Stimulated activated naive CD8-positive, alpha-beta T cell treated with anti-CD3 and anti-CD28 coated beads, Interleukin-15, Interleukin-2, amounts not matched to agents 100 ng/mL and 50 ng/mL, for 24 hours (primary cell): ENCODE measurements around the gene PLLP.

Experiments used
- H3K27ac Mint-ChIP-seq: one replicate; pipeline ENCODE4 v1.8.0; 2021; ENCODE audit warnings: mild to moderate bottlenecking, mixed read lengths
- H3K27me3 Mint-ChIP-seq: one replicate; pipeline ENCODE4 v1.8.0; 2021; ENCODE audit warnings: mixed read lengths
- H3K36me3 Mint-ChIP-seq: one replicate; pipeline ENCODE4 v1.8.0; 2021; ENCODE audit warnings: low read depth, mixed read lengths
- H3K4me1 Mint-ChIP-seq: one replicate; pipeline ENCODE4 v1.8.0; 2021; ENCODE audit warnings: low read depth, mixed read lengths
- H3K4me3 Mint-ChIP-seq: one replicate; pipeline ENCODE4 v1.8.0; 2021; ENCODE audit warnings: mild to moderate bottlenecking, mixed read lengths
- H3K9me3 Mint-ChIP-seq: one replicate; pipeline ENCODE4 v1.8.0; 2021; ENCODE audit warnings: mixed read lengths

Gene PLLP

GRCh38 chr16:57307365-57307764, 22.9 kb upstream of the PLLP start:
- no peaks in the 10 kb centered on the region for H3K9me3 Mint-ChIP-seq
- H3K4me1 Mint-ChIP-seq = peaks cover 22% of the 10 kb centered on the region
- peaks cover 9% of the 10 kb centered on the region for H3K27me3 Mint-ChIP-seq
- no peak overlapping the region for H3K4me3 Mint-ChIP-seq
- H3K27ac Mint-ChIP-seq = no peak overlapping the region
- H3K36me3 Mint-ChIP-seq = no peaks in the 10 kb centered on the region

GRCh38 chr16:57306676-57307341, 22.3 kb upstream of the PLLP start:
- Mint-ChIP-seq H3K4me3 (no peak overlapping the region), H3K27ac (no peak overlapping the region), H3K36me3 (no peaks in the 10 kb centered on the region), H3K9me3 (no peaks in the 10 kb centered on the region), H3K4me1 (peaks cover 22% of the 10 kb centered on the region), H3K27me3 (peaks cover 9% of the 10 kb centered on the region)

GRCh38 chr16:57305159-57305811, 20.8 kb upstream of the PLLP start:
- Mint-ChIP-seq H3K4me1 (peaks cover 22% of the 10 kb centered on the region), H3K36me3 (no peaks in the 10 kb centered on the region), H3K27me3 (peaks cover 9% of the 10 kb centered on the region), H3K27ac (no peak overlapping the region), H3K9me3 (no peaks in the 10 kb centered on the region), H3K4me3 (no peak overlapping the region)

DNA sequence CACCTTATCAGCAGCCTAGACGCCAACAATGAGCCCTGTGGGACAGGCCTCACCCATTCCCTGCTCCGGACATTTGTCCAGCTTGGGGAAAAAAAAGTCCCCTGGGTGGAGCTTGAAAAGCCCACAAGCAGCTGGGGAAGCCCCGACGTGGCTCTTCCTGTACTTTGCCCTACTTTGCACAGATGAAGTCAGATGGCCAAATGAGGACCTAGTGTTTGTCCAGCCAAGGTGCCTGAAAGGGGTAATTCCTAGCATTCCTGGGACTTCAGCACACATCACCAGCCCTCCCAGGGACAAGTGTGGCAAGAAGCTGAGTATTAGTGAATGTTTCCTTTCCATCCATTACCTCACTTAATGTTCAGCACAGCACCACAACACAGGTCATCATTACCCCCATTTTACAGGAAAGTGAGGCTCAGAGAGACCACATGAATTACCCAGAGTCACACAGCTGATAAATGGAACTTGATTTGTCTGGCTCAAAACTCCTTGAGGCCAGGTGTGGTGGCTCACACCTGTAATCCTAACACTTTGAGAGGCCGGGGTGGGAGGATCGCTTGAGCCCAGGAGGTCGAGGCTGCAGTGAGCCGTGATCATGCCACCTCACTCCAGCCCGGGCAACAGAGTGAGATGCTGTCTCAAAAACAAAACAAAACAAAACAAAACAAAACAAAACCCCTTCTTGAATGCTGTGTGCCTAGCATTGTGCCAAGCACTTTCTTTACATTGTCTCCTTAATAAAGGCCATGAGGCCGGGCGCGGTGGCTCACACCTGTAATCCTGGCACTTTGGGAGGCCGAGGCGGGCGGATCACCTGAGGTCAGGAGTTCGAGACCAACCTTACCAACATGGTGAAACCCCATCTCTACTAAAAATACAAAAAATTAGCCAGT, 19.9 kb upstream of the PLLP start:
- H3K9me3 Mint-ChIP-seq = no peaks in the 10 kb centered on the region
- no peaks in the 10 kb centered on the region for H3K36me3 Mint-ChIP-seq
- peaks cover 9% of the 10 kb centered on the region for H3K27me3 Mint-ChIP-seq
- no peak overlapping the region for H3K4me3 Mint-ChIP-seq
- H3K4me1 Mint-ChIP-seq = peaks cover 22% of the 10 kb centered on the region
- no peak overlapping the region for H3K27ac Mint-ChIP-seq

GRCh38 chr16:57303910-57304168, 19.4 kb upstream of the PLLP start:
- peaks cover 22% of the 10 kb centered on the region for H3K4me1 Mint-ChIP-seq
- no peak overlapping the region for H3K27ac Mint-ChIP-seq
- no peaks in the 10 kb centered on the region for H3K9me3 Mint-ChIP-seq
- no peak overlapping the region for H3K4me3 Mint-ChIP-seq
- peaks cover 9% of the 10 kb centered on the region for H3K27me3 Mint-ChIP-seq
- H3K36me3 Mint-ChIP-seq = no peaks in the 10 kb centered on the region

- Mint-ChIP-seq H3K4me1 (peaks cover 25% of the 10 kb centered on the region), H3K36me3 (no peaks in the 10 kb centered on the region), H3K27me3 (peaks cover 9% of the 10 kb centered on the region), H3K9me3 (no peaks in the 10 kb centered on the region), H3K27ac (no peak overlapping the region), H3K4me3 (no peak overlapping the region)
These were observed 18.8 kb upstream of the PLLP start for GRCh38 chr16:57303021-57303909.

GRCh38 chr16:57301126-57301817, 16.8 kb upstream of the PLLP start:
- no peak overlapping the region for H3K27ac Mint-ChIP-seq
- no peaks in the 10 kb centered on the region for H3K36me3 Mint-ChIP-seq
- no peak overlapping the region for H3K4me3 Mint-ChIP-seq
- no peaks in the 10 kb centered on the region for H3K9me3 Mint-ChIP-seq
- peaks cover 4% of the 10 kb centered on the region for H3K27me3 Mint-ChIP-seq
- peaks cover 30% of the 10 kb centered on the region for H3K4me1 Mint-ChIP-seq

DNA sequence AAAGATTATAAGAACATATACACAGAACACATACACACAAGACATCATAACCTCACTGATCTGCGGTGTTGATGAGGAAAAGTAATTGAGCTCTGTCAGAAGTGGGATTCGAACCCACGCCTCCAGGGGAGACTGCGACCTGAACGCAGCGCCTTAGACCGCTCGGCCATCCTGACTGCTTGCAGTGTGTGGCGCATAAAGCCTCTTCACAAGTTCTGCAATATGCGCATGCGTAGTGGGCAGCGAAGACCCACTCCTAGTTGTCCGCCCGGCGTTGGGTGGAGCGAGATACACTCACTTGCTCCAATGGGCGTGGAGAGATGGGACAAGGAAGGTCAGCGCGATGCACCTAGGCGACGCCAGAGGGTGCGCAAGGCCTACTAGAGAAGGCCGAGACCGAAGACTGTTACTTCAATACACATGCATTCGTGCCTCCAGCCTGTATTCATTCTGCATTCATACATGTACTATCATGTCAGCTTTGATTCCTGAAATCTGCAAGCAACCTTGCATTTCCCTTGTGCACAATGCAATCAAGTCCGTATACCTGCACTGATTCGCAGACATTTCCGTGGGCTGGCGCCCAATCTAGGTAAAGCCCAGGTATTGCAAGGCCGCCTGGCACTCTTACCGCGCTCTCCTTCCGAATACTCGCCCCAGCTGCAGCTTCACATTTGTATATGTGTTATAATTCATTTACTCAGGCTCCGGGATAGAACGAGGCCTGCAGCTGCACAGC, 16.1 kb upstream of the PLLP start:
- no peak overlapping the region for H3K4me3 Mint-ChIP-seq
- H3K36me3 Mint-ChIP-seq = no peaks in the 10 kb centered on the region

DNA sequence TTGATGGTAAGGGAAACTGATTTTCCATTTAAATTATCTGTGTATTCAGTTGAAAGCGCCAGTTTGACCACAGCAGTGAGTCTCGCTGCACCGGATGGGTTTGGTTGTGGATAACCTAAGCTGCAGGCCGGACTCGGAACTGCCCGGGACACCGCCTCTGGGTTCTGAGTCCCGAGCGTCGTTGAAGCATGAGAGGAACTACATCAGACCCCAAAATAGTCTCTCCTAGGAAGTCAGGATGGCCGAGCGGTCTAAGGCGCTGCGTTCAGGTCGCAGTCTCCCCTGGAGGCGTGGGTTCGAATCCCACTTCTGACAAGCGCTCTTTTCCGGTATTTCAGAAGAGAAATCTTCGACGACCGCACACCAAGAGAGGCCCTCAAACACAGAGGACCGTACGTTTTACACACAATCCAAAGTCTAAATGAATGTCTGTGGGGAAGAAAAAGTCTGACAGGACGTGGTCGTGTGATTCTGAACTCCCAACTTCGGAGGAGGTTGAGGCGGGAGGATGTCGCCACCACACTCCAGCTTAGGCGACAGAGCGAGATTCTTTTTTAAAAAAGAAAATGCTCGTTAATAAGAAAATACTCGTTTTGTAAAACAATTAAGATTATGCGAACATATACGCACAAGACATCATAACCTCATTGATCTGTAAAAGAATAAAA, 15.4 kb upstream of the PLLP start:
- H3K4me1 Mint-ChIP-seq = peaks cover 30% of the 10 kb centered on the region
- no peaks in the 10 kb centered on the region for H3K36me3 Mint-ChIP-seq
- H3K27ac Mint-ChIP-seq = no peak overlapping the region
- no peaks in the 10 kb centered on the region for H3K9me3 Mint-ChIP-seq
- H3K27me3 Mint-ChIP-seq = peaks cover 4% of the 10 kb centered on the region
- H3K4me3 Mint-ChIP-seq = no peak overlapping the region

More for the DNA sequence above, 16.1 kb upstream of the PLLP start:
- no peaks in the 10 kb centered on the region for H3K9me3 Mint-ChIP-seq
- H3K27ac Mint-ChIP-seq = no peak overlapping the region
- H3K27me3 Mint-ChIP-seq = peaks cover 4% of the 10 kb centered on the region
- H3K4me1 Mint-ChIP-seq = peaks cover 30% of the 10 kb centered on the region

- Mint-ChIP-seq H3K9me3 (no peaks in the 10 kb centered on the region), H3K36me3 (no peaks in the 10 kb centered on the region), H3K27me3 (peaks cover 4% of the 10 kb centered on the region), H3K27ac (no peak overlapping the region), H3K4me3 (no peak overlapping the region), H3K4me1 (peaks cover 24% of the 10 kb centered on the region)
These were observed 14.7 kb upstream of the PLLP start for GRCh38 chr16:57299009-57299718.

GRCh38 chr16:57297856-57298255, 13.4 kb upstream of the PLLP start:
- no peaks in the 10 kb centered on the region for H3K9me3 Mint-ChIP-seq
- peak overlapping the region; percentile 33 for H3K4me3 Mint-ChIP-seq
- H3K36me3 Mint-ChIP-seq = no peaks in the 10 kb centered on the region
- peak overlapping the region; percentile 45 for H3K27ac Mint-ChIP-seq
- H3K27me3 Mint-ChIP-seq = peaks cover 4% of the 10 kb centered on the region
- peaks cover 14% of the 10 kb centered on the region for H3K4me1 Mint-ChIP-seq

DNA sequence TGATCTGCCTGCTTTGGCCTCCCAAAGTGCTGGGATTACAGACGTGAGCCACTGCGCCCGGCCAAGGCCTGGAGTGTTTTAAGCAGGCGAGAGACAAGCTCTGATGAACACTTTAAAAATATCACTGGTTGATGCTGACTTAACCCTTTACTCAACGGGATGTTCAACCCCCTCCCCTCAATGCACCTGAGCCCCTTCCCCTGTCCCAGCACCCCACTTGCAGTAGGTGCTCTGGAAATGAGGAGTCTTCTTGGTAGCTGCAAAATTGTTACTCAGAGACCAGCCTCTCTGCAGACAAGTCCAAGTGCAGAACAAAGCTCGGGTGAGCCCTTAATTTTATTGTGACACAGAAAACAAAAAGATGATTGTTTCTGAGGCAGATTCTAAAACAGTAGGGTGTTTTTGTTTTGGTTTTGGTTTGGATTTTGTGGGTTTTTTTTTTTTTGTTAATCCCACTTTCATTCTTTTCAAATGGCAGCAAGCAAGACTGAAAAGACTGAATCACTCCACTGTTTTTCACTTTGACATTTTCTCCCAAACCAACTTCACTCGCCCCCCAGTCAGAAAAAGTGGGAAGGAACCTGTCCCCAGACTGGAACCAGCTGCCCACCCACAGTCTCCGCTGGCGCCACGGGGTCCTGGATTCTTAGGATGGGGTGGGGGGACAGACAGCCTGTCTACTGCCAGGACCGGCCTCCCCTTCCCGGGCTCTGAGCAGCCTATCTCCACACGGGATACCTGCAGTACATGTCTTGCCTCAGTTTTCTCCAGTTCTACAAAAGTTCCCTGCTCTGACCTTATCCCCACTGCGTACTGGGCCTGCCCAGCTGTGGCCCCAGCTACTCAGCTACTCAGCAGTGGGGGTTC, 5.2 kb upstream of the PLLP start:
- Mint-ChIP-seq H3K27me3 (no peaks in the 10 kb centered on the region), H3K9me3 (no peaks in the 10 kb centered on the region), H3K4me1 (peaks cover 6% of the 10 kb centered on the region), H3K27ac (no peak overlapping the region), H3K36me3 (no peaks in the 10 kb centered on the region), H3K4me3 (no peak overlapping the region)
